IPS-18c (cell line): ENCODE results near the gene CEACAM3.

Experiments used
- H3K4me3 ChIP-seq: 2 replicates; pipeline ENCODE4 v1.7.0; 2013; ENCODE audit warnings: low read depth, mild to moderate bottlenecking, low read length, moderate library complexity; ENCODE audit not compliant: insufficient read depth
- H3K9me3 ChIP-seq: one replicate; pipeline ENCODE4 v1.6.1; 2013; ENCODE audit warnings: mild to moderate bottlenecking, low read length, moderate library complexity; ENCODE audit not compliant: control insufficient read depth, insufficient read depth

Gene CEACAM3

DNA sequence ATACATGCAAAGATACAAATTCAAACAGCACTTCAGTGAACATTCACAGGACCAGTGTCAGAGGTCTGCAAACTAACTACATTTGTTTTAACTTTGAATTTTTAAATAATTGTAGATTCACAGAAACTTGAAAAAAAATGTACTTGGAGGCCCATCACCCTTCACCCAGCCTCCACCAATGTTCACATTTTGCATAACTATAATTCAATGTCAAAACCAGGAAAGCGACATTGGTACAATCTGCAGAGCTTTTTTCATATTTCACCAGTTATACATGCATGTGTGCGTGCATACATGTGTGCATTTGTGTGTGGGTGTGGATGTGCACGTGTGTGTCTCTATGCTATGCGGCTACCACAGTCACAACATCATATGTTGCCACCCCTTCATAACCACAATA lies 18.9 kb downstream of the CEACAM3 start:
- H3K9me3 ChIP-seq, result no peaks in the 10 kb centered on the region
- no peak overlapping the region for H3K4me3 ChIP-seq

DNA sequence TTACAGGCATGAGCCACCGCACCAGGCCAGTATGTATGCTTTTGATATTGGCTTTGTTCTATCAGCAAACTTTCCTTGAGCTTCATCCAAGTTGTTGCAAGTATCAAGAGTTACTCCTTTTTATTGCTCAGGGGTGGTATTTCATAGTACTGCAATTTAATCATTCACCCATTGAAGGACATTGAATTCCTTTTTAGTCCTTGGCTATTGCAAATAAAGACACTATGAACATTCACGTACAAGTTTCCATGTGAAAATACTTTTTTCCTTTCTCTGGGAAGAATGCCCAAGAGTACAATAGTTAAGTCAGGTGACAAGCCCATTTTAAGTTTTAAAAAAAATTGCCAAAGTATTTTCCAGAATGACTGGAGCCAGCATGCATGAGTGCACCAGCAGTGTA lies 20.4 kb downstream of the CEACAM3 start:
- Histone ChIP-seq H3K4me3 (no peak overlapping the region), H3K9me3 (no peaks in the 10 kb centered on the region)

DNA sequence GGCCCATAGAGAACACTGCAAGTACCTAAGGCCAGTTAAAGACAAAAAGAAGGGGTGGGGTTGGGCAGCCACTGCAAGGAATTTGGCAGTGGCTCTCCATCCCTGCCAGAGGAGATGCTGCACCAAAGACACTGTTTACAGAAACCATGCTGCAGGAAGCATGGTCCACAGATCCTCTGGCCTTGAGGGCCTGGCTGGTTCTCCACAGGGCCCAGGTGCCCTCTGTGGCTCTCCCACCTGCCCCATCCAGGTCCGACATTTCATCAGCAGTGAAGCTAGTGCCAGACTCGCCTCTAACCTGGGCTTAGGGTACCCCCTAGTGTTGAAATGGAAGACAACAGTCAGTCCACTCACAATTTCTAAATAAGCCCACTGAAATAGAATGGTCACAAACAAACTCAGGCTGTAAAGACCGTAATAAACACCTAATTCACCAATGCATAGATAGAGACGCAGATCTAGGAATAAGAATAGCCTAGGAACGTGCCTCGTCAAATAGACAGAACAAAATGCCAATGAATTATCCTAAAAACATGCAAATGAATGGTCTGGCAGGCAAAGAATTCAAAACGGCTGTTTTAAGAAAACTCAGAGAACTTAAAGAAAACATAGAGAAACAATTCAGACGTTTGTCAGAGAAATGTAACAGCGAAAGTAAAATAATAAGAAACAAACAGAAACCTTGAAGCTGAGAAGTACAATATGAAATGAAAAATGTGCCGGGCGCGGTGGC lies 24.8 kb downstream of the CEACAM3 start:
- no peak overlapping the region for H3K4me3 ChIP-seq
- no peaks in the 10 kb centered on the region for H3K9me3 ChIP-seq

DNA sequence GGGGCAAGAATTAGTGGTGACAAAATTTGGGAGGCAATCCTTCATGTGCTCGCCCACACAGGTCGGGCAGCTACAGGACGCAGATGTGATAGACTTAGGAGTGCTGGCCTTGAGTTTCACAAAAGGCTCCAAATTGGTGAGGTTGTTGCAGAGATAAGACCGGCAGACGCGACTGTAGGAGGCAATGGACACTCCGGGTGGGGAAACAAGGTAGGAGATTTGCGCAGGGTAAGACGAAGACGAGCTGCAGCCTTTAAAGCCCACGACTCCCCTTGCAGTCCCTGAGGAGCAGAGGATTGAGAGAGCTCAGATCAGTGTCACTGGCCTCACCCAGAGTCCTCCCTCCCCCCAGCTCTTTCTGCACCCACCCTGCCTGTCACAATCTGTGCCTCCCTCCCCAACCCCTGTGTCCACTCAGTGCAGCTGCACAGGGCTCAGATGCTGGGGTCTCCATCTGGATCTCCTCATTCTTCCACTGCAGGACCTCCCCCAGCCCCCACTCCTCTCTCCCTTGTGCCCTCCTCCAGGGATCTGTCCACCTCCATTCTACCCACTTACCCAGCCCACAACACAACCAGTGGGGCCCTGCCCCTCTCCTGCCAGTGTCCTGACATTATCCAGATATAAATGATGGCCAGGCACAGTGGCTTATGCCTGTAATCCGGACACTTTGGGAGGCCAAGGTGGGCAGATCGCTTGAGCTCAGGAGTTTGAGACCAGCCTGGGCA lies 41.8 kb downstream of the CEACAM3 start:
- no peak overlapping the region for H3K4me3 ChIP-seq

DNA sequence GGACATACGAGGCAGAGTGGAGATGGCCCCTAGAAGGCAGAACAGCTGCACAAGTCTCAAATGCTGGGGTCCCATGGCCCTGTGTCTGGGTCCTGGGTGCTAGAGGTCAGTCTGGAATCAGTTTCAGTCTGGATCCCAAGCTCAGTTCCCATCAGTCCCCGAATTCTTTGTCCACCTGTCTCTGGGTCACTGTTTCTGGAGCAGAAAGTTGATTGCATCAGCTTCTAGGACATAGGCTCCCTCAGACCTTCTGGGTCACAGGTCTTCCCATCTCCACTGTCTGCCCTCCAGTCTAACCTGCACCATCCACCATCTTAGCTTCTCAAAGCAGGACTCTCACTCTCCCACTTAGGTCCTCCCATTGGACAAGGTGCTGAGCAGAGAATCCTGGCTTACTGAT lies 42.8 kb downstream of the CEACAM3 start:
- no peaks in the 10 kb centered on the region for H3K9me3 ChIP-seq
- H3K4me3 ChIP-seq, result no peak overlapping the region

More for the DNA sequence above, 41.8 kb downstream of the CEACAM3 start:
- H3K9me3 ChIP-seq, result no peaks in the 10 kb centered on the region

DNA sequence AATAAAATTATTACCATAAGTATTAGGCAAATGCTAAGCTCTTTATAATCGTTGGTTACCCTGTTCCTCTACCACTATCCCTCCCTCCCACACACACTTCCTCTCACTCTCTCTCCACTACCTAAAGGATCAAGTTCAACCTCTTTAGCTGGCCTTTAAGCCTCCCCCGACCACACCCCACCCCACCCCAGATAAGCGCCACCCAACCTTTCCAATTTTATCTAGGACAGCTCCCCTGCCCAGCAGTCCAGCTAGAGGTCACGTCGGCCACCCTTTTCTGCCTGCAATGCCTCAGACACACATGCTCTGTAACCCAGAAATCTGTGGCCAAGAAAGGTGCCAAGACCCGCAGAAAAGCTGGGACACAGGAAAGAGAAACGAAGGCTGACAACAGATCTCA lies 47.0 kb downstream of the CEACAM3 start:
- Histone ChIP-seq H3K9me3 (no peaks in the 10 kb centered on the region), H3K4me3 (no peak overlapping the region)

DNA sequence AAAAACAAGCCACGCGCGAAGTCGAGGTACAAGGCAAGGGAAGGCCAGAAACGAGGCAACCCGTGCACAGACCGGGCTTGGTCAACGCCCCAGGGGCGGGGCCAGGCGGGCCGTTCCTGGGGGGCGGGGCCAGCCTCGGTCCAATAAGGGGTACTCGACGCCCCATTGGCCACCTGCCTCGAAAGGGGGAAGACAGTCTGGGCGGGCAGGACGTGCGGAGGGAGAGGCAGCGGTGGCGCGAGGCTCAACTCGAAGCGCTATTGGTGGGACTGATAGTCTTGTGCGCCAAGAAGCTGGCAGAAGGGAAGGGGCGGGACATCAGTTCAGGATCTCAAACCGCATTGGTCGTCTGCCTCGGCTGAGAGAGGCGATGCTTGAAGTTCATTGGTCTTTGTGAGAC lies 48.2 kb downstream of the CEACAM3 start, which contains the start of gene LYPD4:
Gene LYPD4, minus strand, starts transcription at position 83 of the 400 bp plus-strand sequence. CDS start 5,398 bp downstream, outside the sequence.
- no peak within 1 kb of the TSS for H3K4me3 ChIP-seq

DNA sequence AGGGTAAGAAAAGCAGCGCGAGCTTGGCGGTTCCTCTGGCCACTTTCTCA lies 48.4 kb downstream of the CEACAM3 start, which contains the start of gene DMRTC2:
Gene DMRTC2, plus strand, starts transcription at position 42 of the 50 bp plus-strand sequence. CDS start 2,387 bp downstream, outside the sequence.
- no peak within 1 kb of the TSS for H3K4me3 ChIP-seq
- H3K9me3 ChIP-seq, result no peaks in the 10 kb centered on the region

More for the DNA sequence above, 48.2 kb downstream of the CEACAM3 start, which contains the start of gene LYPD4:
- no peaks in the 10 kb centered on the region for H3K9me3 ChIP-seq

DNA sequence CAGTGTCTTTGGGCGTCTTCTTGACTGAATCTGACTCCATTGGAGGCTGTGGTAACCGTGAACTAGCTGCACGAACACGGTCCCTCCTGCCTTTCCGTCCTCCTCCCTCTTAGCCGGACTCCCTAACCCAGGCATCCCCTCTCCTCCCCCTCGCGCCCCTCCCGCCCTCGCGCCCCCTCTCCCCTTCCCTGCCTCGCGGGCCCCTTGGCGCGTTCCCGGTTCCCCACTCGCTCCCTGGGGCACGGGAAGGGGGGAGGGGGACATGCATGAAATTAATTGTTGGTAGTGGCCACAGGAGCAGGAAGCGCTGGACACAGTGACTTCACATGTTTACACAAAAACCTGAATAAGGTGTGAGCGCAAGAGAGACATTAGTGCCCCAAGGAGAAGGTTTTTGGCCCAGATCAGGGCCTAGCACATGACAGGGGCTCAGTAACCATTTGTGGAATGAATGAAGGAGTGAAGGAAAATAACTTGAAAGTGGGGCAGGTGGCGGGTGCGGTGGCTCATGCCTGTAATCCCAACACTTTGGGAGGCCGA lies 48.7 kb downstream of the CEACAM3 start:
- H3K9me3 ChIP-seq, result no peaks in the 10 kb centered on the region
- H3K4me3 ChIP-seq, result no peak overlapping the region

DNA sequence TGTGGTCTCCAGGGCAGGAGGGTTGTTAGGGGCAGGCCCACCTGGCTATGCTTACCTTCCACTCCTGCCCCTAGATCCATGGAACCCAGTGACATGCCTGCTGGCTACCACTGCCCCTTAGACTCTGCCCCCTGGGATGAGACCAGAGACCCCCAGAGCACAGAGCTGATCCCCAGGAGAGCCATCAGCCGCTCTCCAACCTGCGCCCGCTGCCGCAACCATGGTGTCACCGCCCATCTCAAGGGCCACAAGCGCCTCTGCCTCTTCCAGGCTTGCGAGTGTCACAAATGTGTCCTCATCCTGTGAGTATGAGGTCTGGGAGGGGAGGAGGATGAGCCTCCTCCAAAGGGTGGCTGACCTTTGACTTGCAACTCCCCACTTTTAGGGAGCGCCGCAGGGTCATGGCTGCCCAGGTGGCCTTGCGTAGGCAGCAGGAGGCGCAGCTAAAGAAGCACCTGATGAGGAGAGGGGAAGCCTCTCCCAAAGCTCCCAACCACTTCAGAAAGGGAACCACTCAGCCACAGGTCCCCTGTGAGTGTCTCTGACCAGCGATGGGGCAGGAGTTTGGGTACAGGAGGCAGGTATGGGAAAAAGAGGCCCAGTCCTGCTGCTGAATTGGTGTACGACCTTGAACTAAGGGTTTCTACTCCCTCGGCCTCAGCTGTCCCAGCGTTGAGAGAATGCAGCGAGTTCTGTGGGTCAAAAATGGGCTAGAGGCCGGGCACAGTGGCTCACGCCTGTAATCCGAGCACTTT lies 51.1 kb downstream of the CEACAM3 start:
- no peak overlapping the region for H3K4me3 ChIP-seq
- no peaks in the 10 kb centered on the region for H3K9me3 ChIP-seq

DNA sequence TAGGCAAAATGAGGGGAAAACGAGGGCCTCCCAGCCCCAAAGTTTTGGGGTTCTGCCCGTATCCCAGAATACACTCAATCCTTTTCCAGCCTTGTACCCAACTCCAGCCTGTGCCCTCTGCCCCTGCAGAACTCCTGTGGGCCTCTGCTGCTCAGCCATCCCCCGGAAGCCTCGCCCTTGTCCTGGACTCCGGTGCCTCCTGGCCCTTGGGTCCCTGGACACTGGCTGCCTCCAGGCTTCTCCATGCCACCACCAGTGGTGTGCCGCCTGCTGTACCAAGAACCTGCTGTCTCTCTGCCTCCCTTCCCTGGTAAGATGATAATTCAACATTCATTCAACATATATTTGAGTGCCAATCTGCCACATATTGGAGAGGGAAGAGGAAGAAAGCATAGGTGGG lies 52.3 kb downstream of the CEACAM3 start:
- Histone ChIP-seq H3K9me3 (no peaks in the 10 kb centered on the region), H3K4me3 (no peak overlapping the region)

DNA sequence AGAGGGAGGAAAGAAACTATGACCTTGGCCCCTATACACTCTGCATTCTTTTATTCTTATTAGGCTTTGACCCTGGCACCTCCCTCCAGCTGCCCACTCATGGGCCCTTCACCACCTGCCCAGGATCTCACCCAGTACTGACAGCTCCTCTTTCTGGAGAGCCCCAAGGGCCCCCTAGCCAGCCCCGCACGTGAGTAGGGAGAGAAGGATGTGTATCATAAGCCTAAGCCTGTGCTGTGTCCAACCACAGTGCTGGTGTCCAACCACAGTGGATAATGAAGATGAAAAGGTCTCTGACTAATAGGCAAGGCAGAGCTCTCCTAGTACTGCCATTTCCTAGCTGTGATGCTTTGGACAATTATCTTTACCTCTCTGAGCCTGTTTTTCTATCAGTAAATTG lies 52.7 kb downstream of the CEACAM3 start:
- no peak overlapping the region for H3K4me3 ChIP-seq
- H3K9me3 ChIP-seq, result no peaks in the 10 kb centered on the region

DNA sequence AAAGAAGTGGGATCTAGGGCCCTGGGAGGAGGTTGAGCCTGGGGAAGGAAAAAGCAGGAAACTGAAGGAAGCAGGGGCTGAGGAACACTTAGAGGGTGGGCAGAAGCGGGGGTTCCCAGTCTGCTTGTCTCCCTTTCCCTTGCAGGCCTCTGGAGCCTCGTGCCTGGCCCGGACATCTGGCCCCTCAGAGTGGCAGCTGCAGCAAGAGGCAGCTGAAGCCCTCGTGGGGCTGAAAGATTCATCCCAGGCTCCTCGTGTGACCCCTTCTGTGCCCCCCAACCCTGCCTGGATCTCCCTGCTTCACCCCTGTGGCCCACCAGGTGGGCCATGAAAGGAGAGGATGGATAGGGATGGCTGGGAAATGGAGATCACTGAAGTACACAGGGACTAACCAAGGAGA lies 54.0 kb downstream of the CEACAM3 start:
- H3K4me3 ChIP-seq, result no peak overlapping the region

DNA sequence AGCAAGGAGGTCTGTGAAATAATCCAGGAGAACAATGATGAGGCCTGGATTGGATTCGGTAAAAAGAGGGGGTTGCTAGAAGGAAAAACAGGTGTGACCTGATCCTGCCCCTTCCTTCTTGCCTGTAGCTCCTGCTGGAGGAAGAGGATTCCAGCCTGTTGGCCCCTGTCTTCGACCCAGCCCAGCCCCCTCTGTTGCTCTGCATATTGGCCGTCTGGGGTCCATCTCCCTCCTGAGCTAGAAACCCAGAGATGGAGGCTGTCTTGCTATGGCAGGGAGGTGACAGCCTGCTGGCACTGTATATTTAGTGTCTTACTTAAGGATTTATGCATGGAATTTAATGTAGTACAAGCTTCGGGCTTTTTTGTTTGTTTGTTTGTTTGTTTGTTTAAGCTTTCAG lies 55.1 kb downstream of the CEACAM3 start:
- Histone ChIP-seq H3K4me3 (no peak overlapping the region), H3K9me3 (no peaks in the 10 kb centered on the region)

More for the DNA sequence above, 54.0 kb downstream of the CEACAM3 start:
- no peaks in the 10 kb centered on the region for H3K9me3 ChIP-seq

DNA sequence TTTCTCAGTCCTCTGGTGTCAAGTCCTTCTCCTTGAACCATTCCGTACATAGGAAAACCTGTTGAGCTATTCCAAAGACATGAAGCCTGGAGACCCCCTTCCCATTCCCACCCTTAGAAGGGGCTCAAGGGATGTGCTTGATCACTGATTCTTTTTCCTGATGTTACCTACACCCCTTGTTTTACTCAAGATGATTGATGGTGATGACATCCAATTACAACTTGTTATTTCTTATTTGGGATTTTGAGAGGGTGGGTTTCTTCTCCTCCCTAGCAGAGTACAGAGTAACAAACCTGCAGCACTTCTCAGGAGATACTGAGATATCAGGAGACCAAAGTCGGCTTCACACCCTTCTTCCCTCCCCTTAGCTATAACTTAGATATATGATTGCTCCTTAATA lies 57.0 kb downstream of the CEACAM3 start:
- no peaks in the 10 kb centered on the region for H3K9me3 ChIP-seq

DNA sequence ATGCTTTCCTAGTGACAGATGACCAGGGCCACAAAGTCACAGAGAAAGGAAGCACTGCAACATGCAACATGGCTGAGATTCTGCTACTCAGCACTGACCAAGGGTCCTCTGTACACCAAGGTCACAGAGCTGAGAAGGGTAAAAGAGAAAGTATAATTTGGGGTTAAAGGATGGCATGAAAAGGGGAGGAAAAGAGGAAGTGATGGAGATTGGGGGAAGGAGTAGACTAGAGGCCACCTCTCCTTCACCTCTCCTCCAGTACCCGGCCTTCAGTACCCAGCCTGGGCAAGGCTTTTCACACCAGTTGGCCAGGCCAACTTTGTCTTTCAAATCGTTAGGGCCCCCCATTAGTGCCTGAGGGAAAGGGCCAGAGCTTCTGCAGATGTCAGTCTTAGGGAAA lies 57.4 kb downstream of the CEACAM3 start:
- no peaks in the 10 kb centered on the region for H3K9me3 ChIP-seq
- H3K4me3 ChIP-seq, result no peak overlapping the region

More for the DNA sequence above, 57.0 kb downstream of the CEACAM3 start:
- no peak overlapping the region for H3K4me3 ChIP-seq

DNA sequence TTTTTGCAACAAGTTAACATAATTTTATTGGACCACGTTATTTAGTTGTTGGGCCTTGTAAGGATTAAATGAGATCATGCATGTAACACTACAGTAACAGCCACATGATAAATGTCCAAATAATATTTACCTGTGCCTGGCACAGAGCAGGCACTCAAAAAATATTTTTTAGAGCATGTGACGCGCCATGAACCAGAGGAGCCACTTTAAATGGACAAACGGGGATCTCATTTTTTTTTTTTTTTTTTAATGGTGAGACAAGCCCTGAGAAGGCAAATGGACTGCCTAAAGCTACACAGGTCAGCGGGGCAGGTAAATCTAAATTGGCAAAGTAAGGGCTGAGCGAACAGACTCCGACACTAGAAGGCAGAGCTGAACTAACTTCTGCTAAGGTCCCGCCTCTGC lies 62.8 kb downstream of the CEACAM3 start:
- H3K4me3 ChIP-seq, result peak overlapping the region; percentile 10; the same call in 1 of the 2 replicates
- no peaks in the 10 kb centered on the region for H3K9me3 ChIP-seq
